Astrocyte (in vitro differentiated cells and primary cell): ENCODE measurements around the gene CDK9.

ENCODE experiments used
- EZH2 ChIP-seq: IDR thresholded peaks from 2 replicates; pipeline ENCODE4 v1.6.1; 2012; ENCODE audit warnings: mild to moderate bottlenecking, low read length, inconsistent platforms; ENCODE audit not compliant: insufficient read depth
- TF ChIP-seq, protein P1 (sequence below): IDR thresholded peaks from 2 replicates; pipeline ENCODE4 v1.5.1; 2011; ENCODE audit warnings: low read depth, mild to moderate bottlenecking, inconsistent platforms, low read length, moderate library complexity; ENCODE audit not compliant: insufficient read depth

DNA sequence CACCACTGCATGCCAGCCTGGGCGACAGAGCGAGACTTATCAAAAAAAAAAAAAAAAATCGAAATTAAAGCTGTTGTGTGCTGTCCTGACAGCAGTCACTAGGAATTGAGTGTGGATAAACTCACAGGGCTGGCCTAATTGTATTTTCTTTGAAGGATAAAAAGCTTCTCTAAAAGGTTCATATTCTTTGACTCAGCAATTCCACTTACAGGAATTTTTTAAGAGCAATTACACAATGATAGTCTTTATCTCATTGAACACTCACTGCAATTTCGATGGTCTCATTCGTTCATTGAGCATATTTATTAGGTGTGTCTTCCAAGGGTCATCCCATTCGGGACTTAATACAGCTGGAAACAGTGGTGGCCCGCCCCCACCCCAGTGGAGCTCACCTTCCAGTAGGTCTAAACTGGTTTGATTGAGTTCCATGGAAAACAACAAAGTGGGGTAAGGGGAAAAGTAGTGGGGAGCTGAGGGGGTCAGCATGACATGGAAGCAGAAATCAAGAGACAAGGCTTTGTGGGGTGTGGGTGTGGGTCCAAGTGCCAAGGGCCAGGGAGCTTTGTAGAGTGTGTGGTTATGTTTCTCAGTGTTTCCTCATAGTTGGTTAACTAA is 6.7 kb downstream of the CDK9 start:
- TF ChIP-seq, protein P1, sequence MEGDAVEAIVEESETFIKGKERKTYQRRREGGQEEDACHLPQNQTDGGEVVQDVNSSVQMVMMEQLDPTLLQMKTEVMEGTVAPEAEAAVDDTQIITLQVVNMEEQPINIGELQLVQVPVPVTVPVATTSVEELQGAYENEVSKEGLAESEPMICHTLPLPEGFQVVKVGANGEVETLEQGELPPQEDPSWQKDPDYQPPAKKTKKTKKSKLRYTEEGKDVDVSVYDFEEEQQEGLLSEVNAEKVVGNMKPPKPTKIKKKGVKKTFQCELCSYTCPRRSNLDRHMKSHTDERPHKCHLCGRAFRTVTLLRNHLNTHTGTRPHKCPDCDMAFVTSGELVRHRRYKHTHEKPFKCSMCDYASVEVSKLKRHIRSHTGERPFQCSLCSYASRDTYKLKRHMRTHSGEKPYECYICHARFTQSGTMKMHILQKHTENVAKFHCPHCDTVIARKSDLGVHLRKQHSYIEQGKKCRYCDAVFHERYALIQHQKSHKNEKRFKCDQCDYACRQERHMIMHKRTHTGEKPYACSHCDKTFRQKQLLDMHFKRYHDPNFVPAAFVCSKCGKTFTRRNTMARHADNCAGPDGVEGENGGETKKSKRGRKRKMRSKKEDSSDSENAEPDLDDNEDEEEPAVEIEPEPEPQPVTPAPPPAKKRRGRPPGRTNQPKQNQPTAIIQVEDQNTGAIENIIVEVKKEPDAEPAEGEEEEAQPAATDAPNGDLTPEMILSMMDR: no peak
- TF ChIP-seq EZH2: no peak
